Measurements from ENCODE around the gene GOLGA7B.

GOLGA7B gene

DNA sequence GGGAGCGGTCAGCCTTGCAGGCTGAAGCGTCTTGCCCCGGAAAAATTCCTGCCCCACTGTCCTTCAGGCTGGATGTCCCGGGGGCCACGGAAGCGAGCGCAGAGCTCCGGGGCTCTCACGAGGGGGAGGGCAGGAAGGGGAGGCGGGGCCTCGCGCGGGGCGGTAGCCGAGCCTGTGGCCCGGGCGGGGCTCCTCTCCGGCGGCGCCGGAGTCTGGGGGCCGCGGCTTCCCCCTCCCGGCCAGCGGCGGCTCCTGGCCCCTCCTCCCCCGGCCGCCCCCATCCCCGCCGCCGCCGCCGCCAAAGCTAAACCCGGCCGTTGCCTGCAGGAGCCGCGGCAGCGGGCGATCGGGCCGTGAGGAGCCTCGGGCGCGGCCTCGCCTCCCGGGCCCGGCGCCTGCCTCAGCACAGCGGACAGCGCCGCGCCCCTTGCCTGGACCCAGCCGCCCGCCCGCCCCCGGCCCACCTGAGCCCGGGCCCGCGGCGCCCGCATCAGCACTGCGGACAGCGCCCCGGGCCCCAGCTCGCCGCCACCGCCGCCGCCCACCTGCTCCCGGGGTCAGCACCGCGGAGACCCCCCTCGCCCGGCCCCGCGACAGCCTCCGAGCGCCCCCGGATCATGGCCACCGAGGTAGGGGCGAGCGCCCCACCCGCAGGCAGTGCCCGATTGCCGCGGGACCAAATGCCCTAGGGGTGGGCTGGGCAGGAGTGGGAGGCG is at the start of gene GOLGA7B:
TSS of gene GOLGA7B (plus strand) at position 157 of the 716 bp plus-strand sequence. CDS start at position 618, 461 bp downstream.
- DNase-seq, result no peak

DNA sequence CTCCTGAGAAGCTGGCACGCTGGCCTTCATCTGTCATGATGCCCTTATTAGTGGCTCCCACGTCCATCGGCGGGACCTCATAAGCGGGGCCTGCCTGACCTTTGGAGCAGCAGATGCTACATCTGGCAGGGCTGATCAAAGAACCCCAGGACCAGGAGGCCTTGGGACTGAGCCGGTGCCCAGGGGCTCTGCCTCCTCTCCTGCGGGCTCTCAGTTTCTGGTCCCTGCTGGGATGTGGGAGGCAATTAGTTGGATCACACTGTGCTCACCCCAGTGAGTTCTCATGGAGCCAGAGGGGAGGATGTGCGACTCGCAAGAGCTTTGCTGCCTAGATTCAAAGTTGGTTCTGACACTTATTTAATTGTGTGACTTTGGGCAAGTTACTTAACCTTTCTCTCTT is 49.2 kb upstream of the GOLGA7B start:
- no peak for DNase-seq

DNA sequence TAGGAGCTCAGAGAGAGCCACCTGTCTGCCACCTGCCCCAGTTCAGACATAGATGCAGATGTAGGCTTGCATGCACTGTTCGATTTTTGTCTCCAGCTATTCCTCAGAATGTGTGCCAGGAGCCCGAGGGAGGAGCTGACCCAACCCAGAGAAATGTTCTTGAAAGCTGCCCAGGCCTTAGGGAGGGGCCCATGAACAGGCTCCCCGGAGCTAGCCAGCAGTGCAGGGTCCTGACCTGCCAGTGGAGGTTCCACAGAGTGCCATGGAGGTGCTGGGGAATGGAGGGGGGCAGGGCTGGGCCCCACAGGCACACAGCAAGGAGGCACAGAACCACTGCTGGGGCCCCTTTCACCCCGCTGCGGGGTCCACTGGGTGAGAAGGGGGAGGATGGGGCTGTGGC is 48.2 kb upstream of the GOLGA7B start:
- DNase-seq, result no peak

DNA sequence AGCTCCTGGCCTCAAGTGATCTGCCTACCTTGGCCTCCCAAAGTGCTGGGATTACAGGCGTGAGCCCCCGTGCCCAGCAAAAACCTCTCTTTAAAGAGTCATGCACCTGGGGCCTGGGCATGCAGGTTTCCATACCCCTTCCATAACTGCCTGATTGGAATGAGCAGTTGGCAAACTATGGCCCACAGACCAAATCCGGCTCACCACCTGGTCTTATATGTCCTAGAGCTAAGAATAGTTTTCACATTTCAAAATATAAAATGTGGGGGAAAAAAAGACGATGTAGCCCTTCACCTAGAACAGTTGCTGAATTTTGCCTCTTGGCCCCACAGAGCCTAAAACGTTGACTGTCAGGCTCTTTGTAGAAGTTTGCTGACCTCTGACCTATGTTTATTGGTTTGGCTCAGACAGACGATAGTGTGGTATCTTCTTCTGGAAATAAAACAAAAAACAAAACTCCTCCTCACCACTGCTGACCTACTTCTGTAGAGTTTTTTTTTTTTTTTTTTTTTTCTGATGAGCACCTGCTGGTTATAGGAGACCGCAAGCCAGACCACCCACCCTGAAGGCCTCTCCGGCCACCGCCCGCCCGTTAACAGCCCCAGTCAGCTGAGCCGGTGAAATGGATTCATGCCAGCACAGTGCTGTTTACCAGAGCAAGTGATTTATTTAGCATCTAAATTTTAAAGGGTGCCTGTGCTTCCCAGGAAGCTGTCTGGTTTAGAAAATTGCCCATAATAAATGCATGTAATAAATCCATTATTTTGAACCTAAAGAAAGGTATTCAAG is 44.4 kb upstream of the GOLGA7B start:
- DNase-seq, result no peak

DNA sequence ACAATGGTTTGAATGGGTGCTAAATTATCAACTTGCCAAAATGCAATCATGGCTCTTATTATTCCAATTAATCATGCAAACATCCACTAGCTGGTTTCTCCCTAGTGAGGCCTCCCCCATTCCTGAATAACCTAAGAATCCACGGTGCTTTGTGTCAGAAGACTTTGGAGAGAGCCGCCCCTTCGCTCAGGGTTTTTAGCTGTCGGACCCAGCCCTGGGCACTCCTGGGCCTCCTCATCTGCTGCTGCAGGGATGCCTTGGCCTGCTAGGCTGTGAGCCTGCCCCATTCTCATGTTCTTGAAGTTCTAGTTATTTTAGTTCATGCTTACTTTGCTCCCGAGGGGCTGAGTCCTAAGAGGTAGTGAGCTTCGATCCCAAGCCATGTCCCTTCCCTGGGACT is 43.7 kb upstream of the GOLGA7B start:
- DNase-seq, result no peak

DNA sequence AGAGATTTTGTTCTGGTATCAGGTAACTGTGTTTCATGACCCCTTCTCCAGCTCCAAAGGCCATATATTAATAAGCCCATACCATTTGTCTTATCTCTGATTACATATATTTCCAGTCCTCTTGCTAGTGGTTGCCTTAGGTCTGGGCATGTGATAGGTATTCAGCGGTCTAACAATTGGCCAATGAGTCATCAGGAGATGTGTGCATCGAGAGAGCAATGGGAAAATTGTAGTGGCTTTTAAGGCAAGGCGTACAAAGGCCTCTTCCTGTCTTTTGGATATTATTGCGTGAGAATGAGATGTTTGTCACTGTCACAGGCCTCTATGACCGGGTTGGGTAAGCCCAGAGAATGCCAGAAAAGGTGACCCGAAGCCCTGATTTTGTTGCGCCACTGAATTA is 39.2 kb upstream of the GOLGA7B start:
- DNase-seq, result no peak

DNA sequence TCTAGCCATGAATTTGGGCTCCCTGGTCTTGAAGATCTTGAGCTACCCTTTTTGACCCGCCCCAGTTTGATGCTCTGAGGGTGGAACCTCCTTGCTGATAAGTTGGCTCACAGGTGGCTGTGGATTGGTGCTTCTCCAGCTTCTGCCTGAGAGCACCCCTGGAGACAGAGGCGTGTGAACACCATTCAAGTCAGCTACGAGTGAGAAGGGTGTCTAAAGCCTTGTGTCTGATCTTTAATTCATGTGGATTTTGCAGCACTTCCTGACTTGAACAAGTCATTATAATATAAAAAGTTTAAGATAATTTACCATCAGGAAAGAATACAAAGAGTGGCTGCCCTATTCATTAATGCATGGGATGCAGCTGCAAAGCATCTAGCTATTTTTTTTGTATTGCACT is 37.7 kb upstream of the GOLGA7B start:
- no peak for DNase-seq

DNA sequence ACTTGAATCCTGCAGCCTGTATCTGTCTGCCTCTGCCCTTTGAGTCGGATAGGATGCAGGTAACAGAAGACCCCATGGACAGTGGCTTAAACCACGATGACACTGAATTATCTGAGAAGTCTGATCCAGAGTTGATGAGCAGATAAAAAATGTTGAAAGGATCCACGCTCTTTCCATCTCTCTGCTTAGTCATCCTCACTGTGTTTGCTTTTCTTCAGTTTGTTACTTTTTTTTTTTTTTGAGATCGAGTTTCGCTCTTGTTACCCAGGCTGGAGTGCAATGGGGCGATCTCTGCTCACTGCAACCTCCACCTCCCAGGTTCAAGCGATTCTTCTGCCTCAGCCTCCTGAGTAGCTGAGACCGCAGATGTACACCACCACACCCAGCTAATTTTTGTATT is 36.9 kb upstream of the GOLGA7B start:
- DNase-seq, result no peak

DNA sequence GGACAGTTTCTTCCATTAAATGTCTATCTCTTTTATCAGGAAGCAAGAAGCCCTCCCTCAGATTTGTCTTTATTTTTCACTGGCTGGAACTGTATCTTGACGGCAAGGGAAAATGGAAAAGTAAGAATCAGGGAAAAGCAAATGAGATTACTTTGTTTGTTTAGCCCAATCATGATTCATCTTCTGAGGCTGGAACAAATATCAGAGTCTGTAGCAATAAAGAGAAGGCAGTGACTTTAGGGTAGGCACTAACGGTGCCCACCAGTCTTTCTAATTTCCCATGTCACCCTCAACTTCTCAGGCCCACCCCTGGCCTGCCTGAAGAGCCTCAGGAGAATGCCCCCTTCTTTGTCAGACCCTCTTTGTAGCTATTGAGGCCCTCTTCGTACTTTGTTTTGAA is 36.3 kb upstream of the GOLGA7B start:
- no peak for DNase-seq

DNA sequence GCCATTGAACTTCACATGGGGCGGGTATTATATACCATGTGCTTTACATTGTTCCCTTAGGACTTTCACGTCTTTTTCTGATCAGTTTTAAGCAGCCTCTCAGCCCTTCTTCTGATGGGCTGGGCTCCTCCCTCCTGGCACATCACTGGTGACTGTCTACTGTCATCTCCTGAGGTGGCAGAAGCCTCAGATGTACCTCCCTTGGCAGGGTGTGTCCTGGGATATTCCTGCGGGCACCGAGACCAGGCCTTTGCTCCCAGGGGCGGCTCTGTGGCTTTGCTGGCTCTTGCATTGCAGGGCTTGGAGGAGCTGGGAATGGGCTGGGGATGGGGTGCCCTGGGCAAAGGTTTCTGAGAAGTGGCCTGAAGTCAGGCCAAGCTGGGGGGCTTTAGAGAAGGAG is 34.6 kb upstream of the GOLGA7B start:
- DNase-seq, result no peak

DNA sequence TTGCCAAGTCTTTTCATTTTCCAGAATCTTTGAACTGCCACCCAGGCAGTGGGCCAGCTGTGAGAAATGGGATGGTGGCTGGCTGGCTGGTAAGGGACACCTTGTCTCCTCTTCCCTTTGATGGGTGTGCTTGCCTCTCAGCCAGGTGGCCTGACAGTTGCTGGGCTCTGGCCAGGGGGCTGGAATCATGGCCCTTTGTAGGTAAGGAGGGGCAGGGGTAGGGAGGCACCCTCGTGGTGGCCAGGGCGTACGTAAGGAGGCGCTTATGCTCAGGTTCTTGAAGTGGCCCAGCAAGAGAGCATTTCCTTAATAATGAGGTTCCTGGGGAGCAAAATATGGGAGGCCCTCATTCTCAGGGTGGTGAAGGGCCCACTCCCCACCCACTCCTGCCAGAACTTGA is 33.0 kb upstream of the GOLGA7B start:
- DNase-seq, result no peak

DNA sequence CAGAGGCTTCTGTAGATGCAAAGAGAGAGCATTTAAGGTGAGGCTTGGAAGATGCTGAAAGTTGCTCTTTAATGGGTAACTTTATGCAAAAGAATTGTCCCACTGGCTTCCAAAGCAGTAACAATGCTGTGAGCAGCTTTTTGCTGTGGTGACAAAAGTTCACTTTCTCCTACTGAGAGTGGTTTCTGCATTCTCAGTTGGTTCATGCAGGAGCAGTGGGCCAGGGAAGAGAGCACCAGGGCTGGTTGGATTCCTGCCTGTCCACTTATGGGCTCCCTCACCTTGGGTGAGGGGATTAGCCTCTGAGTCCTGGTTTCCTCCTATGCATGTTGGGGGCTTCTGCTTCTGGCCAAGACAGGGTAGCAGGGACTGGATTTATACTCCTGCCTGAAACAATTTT is 31.1 kb upstream of the GOLGA7B start:
- no peak for DNase-seq

DNA sequence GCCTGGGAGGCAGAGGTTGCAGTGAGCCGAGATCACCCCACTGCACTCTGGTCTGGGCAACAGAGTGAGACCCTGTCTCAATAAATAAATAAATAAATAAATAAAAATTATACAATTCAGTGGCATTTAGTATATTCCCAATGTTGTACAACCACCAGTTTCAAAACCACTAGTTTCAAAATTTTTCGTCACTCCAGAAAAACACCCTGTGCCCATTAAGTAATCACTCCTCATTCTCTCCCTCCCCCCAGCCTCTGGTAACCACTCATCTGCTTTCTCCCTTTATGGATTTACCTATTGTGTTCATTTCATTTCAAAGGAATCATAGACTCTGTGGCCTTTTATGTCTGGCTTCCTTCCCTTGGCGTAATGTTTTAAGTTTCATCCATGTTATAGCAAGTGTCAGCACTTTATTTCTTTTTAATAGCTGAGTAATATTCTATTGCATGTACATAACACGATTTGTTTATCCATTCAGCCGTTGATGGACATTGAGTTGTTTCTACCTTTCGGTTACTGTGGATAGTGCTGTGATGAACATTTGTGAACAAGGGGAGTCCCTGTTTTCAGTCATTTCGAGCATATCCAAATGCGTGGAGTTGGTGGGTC is 29.4 kb upstream of the GOLGA7B start:
- DNase-seq, result no peak

DNA sequence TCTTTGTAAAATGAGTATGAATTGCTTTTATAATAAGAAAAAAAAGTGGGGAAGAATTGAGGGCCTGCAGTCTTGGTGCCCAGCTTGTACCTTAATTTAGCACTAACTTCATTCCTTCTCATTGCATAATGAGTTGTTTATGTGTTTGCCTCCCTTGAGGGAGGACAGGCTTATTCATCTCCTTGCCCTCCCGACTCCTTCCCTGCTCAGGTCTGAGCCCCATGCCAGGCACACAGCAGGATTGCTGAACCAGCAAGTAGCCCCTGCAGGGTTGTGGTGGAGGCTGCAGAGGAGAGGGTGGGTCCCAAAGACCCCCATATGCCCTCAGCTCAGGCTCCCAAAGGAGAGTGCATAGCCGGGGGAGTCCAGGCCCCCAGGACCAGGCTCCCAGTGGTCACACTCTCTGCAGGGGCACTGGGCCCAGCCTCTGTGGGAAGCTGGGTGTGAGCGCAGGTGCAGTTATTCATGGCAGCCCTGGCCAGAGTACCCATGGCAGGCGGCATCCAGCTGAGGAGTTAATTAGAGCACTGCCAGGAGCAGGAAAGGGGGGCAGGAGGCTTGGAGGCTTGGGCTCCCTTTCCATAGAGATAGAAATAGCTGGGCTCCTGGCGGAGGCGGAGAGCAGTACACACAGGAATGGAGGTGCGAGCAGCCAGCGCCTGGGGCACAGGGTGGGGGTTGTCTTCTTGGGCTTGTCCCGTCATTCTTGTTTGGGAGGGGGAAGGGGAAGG is 28.2 kb upstream of the GOLGA7B start:
- no peak for DNase-seq

DNA sequence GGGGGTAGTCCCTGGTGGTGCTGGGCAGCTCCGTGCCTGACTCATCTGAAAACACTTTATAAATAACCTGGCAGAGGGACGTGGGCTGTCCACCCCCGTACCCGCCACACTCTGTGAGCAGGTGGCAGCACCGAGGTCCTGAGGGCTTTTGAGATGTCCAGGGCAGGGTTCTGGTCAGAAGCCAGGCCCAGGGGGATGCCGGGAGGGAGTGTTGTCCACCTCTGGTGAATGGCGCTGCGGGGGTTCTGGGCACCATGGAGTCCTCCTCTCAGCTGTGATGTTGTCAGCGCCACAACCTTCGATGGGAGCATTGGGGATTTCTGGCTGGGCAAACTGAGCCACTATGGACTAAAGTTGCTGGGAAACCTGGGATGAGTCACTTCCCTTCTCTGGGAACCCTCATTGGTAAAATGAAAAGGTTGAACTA is 27.4 kb upstream of the GOLGA7B start:
- no peak for DNase-seq

DNA sequence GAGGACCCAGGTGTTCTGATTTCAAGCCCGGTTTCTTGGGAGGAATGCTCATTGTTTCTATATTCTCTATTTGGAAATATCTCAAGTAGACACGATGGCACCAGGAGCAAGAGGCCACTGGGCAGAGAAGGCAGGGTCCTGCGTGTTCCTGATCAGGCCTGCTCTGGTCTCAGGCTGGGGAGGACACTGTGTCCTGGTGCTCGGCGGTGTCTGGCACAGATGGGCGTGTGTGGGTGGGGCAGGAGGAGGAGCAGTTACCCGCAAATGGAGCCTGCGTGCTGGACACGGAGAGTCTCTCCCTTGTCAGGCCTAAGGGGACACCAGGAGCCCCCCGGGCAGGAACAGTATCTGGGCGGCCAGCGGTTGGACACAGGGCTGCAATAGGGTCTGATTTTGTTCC is 25.9 kb upstream of the GOLGA7B start:
- no peak for DNase-seq

DNA sequence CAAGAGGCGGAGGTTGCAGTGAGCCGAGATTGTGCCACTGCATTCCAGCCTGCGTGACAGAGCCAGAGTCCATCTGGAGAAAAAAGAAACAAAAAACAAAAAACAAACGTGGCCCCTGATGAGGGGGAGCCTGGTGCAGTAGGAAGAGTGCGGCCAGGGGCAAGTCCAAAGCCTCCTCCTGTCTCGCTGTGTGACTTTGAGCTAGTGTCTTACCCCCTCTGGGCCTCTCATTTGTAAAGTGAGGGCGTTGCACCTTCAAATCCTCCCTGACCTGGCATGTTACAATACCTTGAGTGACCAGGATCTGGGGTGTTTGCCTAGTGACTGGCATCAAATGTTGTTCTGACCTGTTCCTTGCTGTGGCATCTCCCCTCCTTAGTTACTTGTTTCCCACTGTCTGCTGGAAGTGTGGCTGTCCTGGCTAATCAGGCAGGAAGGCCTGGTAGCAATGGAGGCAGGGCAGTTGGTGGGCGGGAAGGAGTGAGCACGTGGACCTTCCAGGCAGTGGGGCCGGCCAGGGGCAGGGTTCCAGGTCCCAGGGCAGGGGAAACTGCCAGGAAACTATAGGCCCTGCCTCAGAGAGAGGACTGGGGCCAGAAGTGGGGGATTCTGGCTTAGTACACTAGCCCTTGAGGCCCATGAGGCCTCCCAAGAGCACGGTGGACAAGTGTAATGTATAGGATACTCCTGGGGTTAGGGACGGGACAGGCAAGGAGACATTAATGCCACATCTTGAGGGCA is 24.5 kb upstream of the GOLGA7B start:
- no peak for DNase-seq

DNA sequence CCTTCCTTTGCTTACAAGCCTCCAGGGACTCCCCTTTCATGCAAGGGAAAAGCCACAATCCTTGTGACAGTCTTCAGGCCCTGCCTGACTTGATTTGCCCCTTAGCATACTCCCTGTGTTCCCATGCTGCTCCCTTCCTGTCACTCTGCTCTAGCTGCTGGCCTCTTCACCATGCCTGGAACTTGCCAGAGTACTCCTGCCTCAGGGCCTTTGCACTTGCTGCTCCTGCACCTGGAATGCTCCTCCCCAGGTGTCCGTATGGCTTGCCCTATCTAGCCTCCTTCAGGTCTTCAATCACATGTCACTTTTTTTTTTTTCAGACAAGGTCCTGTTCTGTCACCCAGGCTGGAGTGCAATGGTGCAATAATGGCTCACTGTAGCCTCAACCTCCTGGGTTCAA is 22.8 kb upstream of the GOLGA7B start:
- DNase-seq, result no peak

DNA sequence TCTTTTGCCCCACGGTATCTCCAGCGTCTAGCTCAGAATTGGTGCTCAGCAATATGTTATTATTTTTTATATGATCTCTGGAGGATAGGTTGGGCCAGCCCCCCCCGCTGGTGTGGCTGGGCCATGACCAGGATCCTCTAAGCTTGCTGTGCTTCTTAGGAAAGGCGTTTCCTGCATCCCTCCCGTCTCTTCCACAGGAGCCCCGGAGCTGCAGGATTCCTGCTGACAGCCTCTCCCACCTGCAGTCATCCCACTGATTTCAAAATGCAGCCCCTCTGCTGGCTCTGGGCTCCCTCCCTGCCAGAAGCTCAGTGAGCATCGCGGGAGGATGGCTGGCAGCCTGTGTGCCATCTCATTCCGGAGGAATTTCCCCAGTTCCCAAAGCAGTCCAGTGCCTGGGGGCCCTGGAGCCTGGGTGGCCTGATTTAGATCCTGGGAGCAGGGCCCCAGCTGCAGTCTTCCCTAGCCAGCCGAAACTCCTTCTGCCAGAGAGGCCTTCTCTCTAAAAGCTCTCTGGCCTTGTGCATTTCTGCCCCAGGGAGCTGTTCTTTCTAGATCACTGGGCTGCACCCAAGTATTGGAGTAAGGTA is 21.8 kb upstream of the GOLGA7B start:
- no peak for DNase-seq

DNA sequence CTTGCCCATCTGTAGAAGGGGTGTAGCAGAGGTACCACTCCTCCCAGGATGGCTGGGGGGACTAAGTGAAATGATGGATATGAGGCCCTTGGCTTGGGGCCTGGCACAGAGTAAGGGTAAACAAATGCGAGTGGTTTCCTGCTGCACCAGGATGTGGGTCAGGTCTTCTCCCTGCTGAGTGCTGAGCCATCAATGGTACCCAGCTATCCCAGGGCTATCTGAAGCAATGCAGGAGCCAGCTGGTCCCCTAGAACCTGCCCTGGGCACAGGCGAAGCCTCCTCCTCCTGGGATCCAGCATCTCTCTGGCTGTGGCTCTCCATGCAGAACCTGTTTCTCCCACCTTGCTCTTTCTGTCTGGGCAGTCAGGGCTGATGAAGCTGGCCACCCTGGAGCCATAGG is 20.9 kb upstream of the GOLGA7B start:
- no peak for DNase-seq

DNA sequence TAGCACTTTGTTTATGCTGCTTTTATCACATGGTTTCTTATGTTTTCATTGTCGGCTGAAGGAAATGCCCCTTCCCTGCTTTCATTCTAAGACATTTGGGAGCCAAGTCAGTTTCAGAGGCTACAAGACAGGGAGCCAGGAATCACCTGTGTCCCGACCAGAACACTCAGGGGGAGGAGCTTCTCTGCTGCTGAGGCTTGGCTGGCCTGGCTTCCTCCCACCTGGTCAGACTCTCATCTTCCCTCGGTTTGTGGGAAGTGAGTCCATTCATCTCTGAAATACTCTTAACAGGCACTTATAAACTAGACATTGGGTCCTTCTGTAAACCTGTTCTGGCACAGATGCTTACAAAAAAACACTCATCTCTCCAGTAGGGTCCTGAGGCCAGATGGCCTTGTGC is 19.6 kb upstream of the GOLGA7B start:
- DNase-seq, result no peak

DNA sequence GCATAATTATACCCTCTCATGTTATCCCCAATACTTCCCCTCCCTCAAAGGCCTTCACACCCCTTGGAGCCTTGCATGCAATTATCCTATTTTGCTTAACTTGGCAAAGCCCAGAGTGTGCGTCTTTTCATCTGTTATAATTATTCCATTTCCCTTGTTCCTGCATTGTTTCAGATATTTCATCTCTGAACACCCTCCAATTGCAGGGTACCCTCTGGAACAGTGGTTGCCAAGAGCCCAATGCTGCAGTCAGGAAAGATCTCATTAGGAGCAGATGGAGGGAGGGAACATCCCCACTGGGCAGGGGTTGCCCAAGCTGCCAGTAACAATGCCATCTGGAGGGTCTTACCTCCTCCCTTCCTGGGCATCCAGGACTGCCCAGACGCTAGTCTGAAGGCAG is 18.4 kb upstream of the GOLGA7B start:
- peak; percentile 49 for DNase-seq
